ENCODE measurements around the gene LRRC17. TPM values are rescaled to one million over a fixed set of nuclear protein-coding genes. Genes with fewer than 3 reads are reported as not detected.
A peak's percentile ranks its signal among the peaks of the same experiment; 100 is the strongest.

Gene LRRC17
- total and polyA plus RNA-seq, 9 of the 15 experiments (the other 6 are each of a cell fraction or from before 2014, with no cell fraction given) = 0.03 to 0.18 (median 0.12) TPM; not detected in 5

- peak; percentile 85 for TF ChIP-seq ZNF316 (IDR thresholded peaks at IDR 0.05)
- no peak for TF ChIP-seq XRCC4 (IDR thresholded peaks at IDR 0.05; ENCODE audit: extremely low read depth, insufficient read depth, insufficient read length)
- no peak for TF ChIP-seq ZNF239 (CRISPR knock-in tag; IDR thresholded peaks at IDR 0.05)
- no peak for TF ChIP-seq ZNF449 (CRISPR knock-in tag; IDR thresholded peaks at IDR 0.05)
- TF ChIP-seq E2F1 (CRISPR knock-in tag; IDR thresholded peaks at IDR 0.05) = no peak
- TF ChIP-seq JUNB (CRISPR knock-in tag; conservative IDR thresholded peaks at IDR 0.05) = no peak
- TF ChIP-seq SIN3B (IDR thresholded peaks at IDR 0.05; ENCODE audit: low read depth) = no peak
- no peak for TF ChIP-seq SRSF7 (optimal IDR thresholded peaks at IDR 0.05; ENCODE audit: low read depth, low read length)
- peak; percentile 42 for TF ChIP-seq DMBX1 (CRISPR knock-in tag; IDR thresholded peaks at IDR 0.05; ENCODE audit: borderline replicate concordance)
- no peak for TF ChIP-seq MEF2D (tag; conservative IDR thresholded peaks at IDR 0.05; ENCODE audit: low read depth)
- no peak for TF ChIP-seq ZNF282 (CRISPR knock-in tag; IDR thresholded peaks at IDR 0.05)
- peak; percentile 68 for TF ChIP-seq SOX6 (IDR thresholded peaks at IDR 0.05)
- TF ChIP-seq PYGO2 (tag; IDR thresholded peaks at IDR 0.05) = no peak
- no peak for TF ChIP-seq POLR2AphosphoS2 (IDR thresholded peaks at IDR 0.05; ENCODE audit: low read length)
- TF ChIP-seq RBM22 (IDR thresholded peaks at IDR 0.05; ENCODE audit: low read depth, low read length, poor library complexity, severe bottlenecking) = no peak
- no peak for TF ChIP-seq ATF1 (CRISPR knock-in tag; IDR thresholded peaks at IDR 0.05)
- TF ChIP-seq ATF1 (tag; IDR thresholded peaks at IDR 0.05) = no peak; the same call in 1 of the 2 replicates
- no peak for TF ChIP-seq HCFC1 (IDR thresholded peaks at IDR 0.05; ENCODE audit: low read depth, low read length)
- no peak for TF ChIP-seq TAL1 (IDR thresholded peaks at IDR 0.05)
- no peak for TF ChIP-seq ZNF23 (CRISPR knock-in tag; IDR thresholded peaks at IDR 0.05)
- no peak for TF ChIP-seq POLR3A (IDR thresholded peaks at IDR 0.05; ENCODE audit: borderline replicate concordance, extremely low read depth, insufficient read depth, insufficient read length)
- no peak for TF ChIP-seq THRB (CRISPR knock-in tag; conservative IDR thresholded peaks at IDR 0.05)
- no peak for TF ChIP-seq RBM25 (IDR thresholded peaks at IDR 0.05; ENCODE audit: low read depth, low read length, severe bottlenecking)
- TF ChIP-seq ZNF324 (CRISPR knock-in tag; IDR thresholded peaks at IDR 0.05) = no peak
- TF ChIP-seq CHD2 (IDR thresholded peaks at IDR 0.05; ENCODE audit: low read depth, low read length) = no peak
- no peak for TF ChIP-seq CEBPG (CRISPR knock-in tag; IDR thresholded peaks at IDR 0.05)
- peak in 1 of 2 experiments; percentile 60; a peak in 1 of 4 replicates for TF ChIP-seq CEBPG (tag; conservative IDR thresholded peaks at IDR 0.05 in 1 of 2, IDR thresholded peaks at IDR 0.05 in 1 of 2)
- TF ChIP-seq MIER1 (IDR thresholded peaks at IDR 0.05; ENCODE audit: low read depth) = no peak
- no peak for TF ChIP-seq ETV1 (tag; conservative IDR thresholded peaks at IDR 0.05; ENCODE audit: low read depth)
Observed at GRCh38 chr7:102978284-102978683, 65.5 kb downstream of the LRRC17 start (continued).
